Endothelial cell (in vitro differentiated cells): Measurements from ENCODE around the gene RPS6KA2. TPM values are rescaled to one million over a fixed set of nuclear protein-coding genes. Genes with fewer than 3 reads are reported as not detected.

ENCODE experiments used
- DNase-seq: peaks from one replicate; pipeline ENCODE4 v3.0.0; 2021; ENCODE audit warnings: low spot score
- H3K27ac Mint-ChIP-seq: one replicate; pipeline ENCODE4 v1.8.0; 2021; ENCODE audit warnings: mixed read lengths, inconsistent platforms; ENCODE audit not compliant: unreplicated experiment
- H3K27me3 Mint-ChIP-seq: one replicate; pipeline ENCODE4 v1.8.0; 2021; ENCODE audit warnings: mild to moderate bottlenecking, moderate library complexity, mixed read lengths, inconsistent platforms; ENCODE audit not compliant: unreplicated experiment
- H3K36me3 Mint-ChIP-seq: one replicate; pipeline ENCODE4 v1.8.0; 2021; ENCODE audit warnings: mild to moderate bottlenecking, low read depth, mixed read lengths, inconsistent platforms; ENCODE audit not compliant: unreplicated experiment
- H3K4me1 Mint-ChIP-seq: one replicate; pipeline ENCODE4 v1.8.0; 2021; ENCODE audit warnings: mild to moderate bottlenecking, mixed read lengths, inconsistent platforms; ENCODE audit not compliant: unreplicated experiment
- H3K4me3 Mint-ChIP-seq: one replicate; pipeline ENCODE4 v1.8.0; 2021; ENCODE audit warnings: mild to moderate bottlenecking, mixed read lengths, inconsistent platforms; ENCODE audit not compliant: unreplicated experiment
- H3K9me3 Mint-ChIP-seq: one replicate; pipeline ENCODE4 v1.8.0; 2021; ENCODE audit warnings: mixed read lengths, inconsistent platforms; ENCODE audit not compliant: unreplicated experiment
- CTCF ChIP-seq: fragments of 200-600 bp; sonication (generic); IDR thresholded peaks from one replicate; pipeline ENCODE4 v1.5.0; 2021; ENCODE audit warnings: antibody characterized with exemption; ENCODE audit not compliant: unreplicated experiment
- total RNA-seq: library from RNA; stranded (reverse); fragmentation: NEBNext Ultra II Directional; extraction: Animal tissue kit (Norgen Biotek cat#: 25700); gene quantifications from one replicate; pipeline ENCODE4 v1.2.1, GENCODE V29; 2021; ENCODE audit not compliant: unreplicated experiment

The RPS6KA2 gene
- total RNA-seq, 1 donor from 2014 or later = 105 TPM

- Mint-ChIP-seq H3K27ac (peak overlapping the region; percentile 42), H3K9me3 (no peaks in the 10 kb centered on the region), H3K4me3 (peak overlapping the region; percentile 31), H3K36me3 (peaks cover 26% of the 10 kb centered on the region), H3K4me1 (peaks cover 68% of the 10 kb centered on the region), H3K27me3 (peaks cover 10% of the 10 kb centered on the region)
- no peak for DNase-seq
- TF ChIP-seq CTCF = no peak
These were observed 7.1 kb downstream of the RPS6KA2 start for GRCh38 chr6:166619912-166620311.

GRCh38 chr6:166618866-166619761, 7.9 kb downstream of the RPS6KA2 start:
- peaks cover 12% of the 10 kb centered on the region for H3K27me3 Mint-ChIP-seq
- peaks cover 32% of the 10 kb centered on the region for H3K36me3 Mint-ChIP-seq
- no peak for DNase-seq
- H3K27ac Mint-ChIP-seq = peak overlapping the region; percentile 42
- peak overlapping the region; percentile 84 for H3K4me3 Mint-ChIP-seq
- H3K9me3 Mint-ChIP-seq = no peaks in the 10 kb centered on the region
- peaks cover 73% of the 10 kb centered on the region for H3K4me1 Mint-ChIP-seq
- no peak for TF ChIP-seq CTCF

GRCh38 chr6:166618251-166618650, 8.8 kb downstream of the RPS6KA2 start:
- peaks cover 13% of the 10 kb centered on the region for H3K27me3 Mint-ChIP-seq
- no peak overlapping the region for H3K27ac Mint-ChIP-seq
- peaks cover 38% of the 10 kb centered on the region for H3K36me3 Mint-ChIP-seq
- H3K4me3 Mint-ChIP-seq = peak overlapping the region; percentile 84
- H3K4me1 Mint-ChIP-seq = peaks cover 80% of the 10 kb centered on the region
- TF ChIP-seq CTCF = no peak
- H3K9me3 Mint-ChIP-seq = no peaks in the 10 kb centered on the region
- DNase-seq = no peak

- Mint-ChIP-seq H3K4me3 (peak overlapping the region; percentile 59), H3K36me3 (peaks cover 40% of the 10 kb centered on the region), H3K27me3 (peaks cover 13% of the 10 kb centered on the region), H3K4me1 (peaks cover 84% of the 10 kb centered on the region), H3K9me3 (no peaks in the 10 kb centered on the region), H3K27ac (peak overlapping the region; percentile 5)
- no peak for TF ChIP-seq CTCF
- no peak for DNase-seq
These were observed 9.7 kb downstream of the RPS6KA2 start for GRCh38 chr6:166617359-166617758.
